Glomerular endothelial cell (primary cell): ENCODE data around the gene SRCIN1. TPM values are rescaled to one million over a fixed set of nuclear protein-coding genes. Genes with fewer than 3 reads are reported as not detected.
"Not testable (repeated sequence)": the region's sequence is repeated elsewhere in the genome, so short reads cannot be mapped to it uniquely, and the experiment has no call there.

Source experiments
- DNase-seq: peaks from one replicate; pipeline ENCODE4 v3.0.0-alpha.2; 2011; ENCODE audit warnings: low read depth, low spot score; ENCODE audit errors: extremely low read depth
- total RNA-seq: library from RNA; depleted of rRNA; stranded (reverse); fragments of >200 nt; gene quantifications from 2 replicates; pipeline ENCODE4 v1.2.3, GENCODE V29; 2015

SRCIN1 gene, protein sequence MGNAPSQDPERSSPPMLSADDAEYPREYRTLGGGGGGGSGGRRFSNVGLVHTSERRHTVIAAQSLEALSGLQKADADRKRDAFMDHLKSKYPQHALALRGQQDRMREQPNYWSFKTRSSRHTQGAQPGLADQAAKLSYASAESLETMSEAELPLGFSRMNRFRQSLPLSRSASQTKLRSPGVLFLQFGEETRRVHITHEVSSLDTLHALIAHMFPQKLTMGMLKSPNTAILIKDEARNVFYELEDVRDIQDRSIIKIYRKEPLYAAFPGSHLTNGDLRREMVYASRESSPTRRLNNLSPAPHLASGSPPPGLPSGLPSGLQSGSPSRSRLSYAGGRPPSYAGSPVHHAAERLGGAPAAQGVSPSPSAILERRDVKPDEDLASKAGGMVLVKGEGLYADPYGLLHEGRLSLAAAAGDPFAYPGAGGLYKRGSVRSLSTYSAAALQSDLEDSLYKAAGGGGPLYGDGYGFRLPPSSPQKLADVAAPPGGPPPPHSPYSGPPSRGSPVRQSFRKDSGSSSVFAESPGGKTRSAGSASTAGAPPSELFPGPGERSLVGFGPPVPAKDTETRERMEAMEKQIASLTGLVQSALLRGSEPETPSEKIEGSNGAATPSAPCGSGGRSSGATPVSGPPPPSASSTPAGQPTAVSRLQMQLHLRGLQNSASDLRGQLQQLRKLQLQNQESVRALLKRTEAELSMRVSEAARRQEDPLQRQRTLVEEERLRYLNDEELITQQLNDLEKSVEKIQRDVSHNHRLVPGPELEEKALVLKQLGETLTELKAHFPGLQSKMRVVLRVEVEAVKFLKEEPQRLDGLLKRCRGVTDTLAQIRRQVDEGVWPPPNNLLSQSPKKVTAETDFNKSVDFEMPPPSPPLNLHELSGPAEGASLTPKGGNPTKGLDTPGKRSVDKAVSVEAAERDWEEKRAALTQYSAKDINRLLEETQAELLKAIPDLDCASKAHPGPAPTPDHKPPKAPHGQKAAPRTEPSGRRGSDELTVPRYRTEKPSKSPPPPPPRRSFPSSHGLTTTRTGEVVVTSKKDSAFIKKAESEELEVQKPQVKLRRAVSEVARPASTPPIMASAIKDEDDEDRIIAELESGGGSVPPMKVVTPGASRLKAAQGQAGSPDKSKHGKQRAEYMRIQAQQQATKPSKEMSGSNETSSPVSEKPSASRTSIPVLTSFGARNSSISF
- 0.19 TPM in 1 of 2 replicates, not detected in the other for total RNA-seq

DNA sequence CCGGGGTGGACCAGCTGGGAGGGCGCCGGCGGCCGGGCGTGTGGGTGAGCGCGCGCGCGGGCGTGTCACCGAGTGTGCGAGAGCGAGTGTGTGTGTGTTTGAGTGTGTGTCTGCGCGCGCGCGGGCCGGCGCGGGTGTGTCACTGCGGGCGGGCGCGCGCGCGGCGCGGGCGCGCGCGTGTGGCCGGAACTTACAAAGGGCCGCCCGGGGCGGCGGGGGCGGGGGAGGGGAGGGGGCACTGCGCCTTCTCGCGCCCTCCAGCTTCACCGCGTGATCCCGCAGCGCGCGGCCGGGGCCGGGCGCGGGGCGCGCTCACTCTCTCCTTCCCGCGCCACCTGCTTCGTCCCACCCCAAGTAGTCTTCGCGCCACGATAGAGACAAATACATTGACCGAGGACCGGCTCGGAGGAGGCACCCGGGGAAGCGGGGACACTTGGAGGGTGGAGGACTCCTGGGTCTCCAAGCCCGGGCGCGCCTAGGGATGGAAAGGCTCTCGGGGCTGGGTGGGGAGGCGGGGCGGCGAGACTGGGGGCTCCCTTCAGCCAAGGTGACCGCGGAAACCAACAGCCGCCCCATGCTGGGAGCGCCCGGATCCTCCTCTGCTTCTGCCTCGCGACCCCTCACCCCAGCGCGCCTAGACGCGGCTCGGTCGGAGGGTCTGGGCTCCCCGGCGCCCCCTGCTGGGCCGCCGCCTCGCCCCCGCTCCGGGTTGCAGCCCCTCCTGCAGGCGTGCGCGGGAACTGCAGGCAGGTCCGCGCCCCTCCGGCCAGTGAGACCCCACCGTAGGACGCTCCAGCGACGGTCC lies at the start of gene SRCIN1:
Gene SRCIN1 (minus strand): TSS at position 112 of the 805 bp plus-strand sequence. CDS start 247 bp downstream, outside the sequence.
- DNase-seq: no peak

DNA sequence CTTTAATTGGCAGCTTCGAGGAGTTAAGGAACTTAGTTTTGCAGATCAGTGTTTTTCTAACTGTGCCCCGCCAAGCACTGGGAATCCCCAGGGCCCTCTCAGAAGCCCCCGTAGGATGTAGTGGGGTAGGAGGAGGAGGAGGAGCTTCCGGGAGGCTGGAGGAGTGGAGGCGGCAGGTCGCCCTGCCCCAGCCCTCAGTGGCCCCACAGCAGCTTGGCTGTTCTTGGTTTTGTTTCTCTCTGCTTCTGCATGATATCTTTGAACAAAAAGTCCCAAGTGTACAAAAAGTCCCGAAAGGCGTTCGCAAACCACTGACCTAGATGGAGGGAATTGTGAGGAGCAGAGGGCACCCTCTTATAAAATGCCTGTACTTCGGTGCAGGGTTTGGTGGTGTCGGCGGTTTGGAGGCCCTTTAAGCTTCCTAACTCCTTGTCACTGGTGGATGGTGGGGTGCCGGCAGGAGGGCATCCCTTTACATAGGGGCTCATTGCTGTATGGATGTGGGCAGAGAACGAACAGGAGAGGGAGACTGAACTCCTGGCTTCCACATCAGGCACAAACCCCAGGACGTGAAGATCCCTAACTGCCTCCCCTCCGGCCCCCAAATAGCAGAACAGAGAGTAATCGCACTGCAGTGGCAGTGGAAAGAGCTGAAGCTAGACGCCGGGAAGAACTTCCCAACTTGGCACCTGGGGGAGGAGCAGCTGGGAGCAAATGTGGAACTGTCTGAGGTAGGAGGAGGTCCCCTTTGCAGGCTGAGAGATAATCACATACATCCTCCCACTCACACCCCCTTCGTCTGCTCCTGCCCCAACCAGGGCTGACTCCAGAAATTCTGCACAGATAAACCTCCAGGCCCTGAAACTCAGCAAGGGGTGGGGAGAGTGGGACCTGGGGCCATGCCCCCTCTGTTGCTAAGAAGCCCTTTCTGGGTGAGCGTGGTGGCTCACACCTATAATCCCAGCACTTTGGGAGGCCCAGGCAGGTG lies 49.0 kb upstream of the SRCIN1 start:
- DNase-seq: no peak

DNA sequence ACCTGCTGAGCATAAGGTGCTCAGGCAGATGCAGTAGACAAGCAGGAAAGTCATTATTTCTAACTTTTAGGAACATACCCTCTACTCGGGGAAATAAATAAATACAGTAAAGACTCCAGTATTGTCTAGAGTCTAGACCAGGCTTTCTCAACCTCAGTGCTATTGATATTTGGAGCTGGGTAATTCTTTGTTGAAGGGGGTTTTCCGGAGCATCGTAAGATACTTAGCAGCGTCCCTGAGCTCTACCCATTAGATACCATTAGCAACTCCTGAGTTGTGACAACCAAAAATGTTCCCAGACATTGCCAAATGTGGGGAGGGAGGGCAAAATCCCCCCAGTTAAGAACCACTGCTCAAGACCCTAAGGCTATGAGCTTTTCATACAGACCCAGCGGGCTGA lies 47.9 kb upstream of the SRCIN1 start:
- no peak for DNase-seq

DNA sequence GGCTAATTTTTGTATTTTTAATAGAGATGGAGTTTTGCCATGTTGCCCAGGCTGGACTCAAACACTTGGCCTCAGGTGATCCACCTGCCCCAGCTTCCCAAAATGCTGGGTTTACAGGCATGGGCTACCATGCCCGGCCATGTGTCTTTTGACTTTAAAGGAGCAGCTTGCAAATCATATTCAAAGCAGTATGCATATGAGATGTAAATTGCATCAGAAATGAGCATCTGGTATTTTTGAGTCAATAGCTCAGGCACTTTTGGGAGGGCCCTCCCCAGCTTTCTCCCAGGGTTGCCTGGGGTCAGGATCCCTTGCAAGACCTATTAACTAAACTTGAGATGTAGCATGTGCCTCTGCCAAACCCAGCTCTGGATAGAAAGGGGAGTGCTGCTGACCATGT lies 47.5 kb upstream of the SRCIN1 start:
- DNase-seq: no peak

DNA sequence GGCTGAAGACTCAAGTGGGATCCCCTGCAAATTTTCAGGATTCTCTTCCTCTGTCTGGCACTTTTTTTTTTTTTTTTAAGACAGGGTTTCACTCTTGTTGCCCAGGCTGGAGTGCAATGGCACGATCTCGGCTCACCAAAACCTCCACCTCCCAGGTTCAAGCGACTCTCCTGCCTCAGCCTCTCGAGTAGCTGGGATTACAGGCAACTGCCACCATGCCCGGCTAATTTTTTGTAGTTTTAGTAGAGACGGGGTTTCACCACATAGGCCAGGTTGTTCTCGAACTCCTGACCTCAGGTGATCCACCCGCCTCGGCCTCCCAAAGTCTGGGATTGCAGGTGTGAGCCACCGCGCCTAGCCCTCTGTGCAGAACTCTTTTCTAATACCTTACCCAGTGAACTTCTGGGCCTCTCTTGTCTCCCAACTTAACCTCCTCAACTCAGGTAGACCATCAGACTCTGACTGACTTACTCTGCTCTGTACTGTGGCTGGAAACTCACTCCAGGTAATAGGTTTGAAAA lies 45.0 kb upstream of the SRCIN1 start:
- not testable (repeated sequence) for DNase-seq

DNA sequence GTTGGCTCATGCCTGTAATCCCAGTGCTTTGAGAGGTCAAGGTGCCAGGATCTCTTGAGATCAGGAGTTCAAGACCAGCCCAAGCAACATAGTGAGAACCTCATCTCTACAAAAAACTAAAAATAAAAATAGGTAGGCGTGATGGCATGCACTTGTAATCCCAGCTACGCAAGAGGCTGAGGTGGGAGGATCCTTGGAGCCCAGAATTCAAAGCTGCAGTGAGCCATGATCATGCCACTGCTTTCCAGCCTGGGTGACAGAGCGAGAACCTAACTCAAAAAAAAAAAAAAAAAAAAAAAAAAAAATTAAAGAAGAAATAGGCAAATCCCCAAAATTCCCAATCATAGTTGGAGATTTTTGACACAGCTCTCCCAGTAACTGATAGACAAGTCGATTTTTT lies 32.2 kb upstream of the SRCIN1 start:
- no peak for DNase-seq

DNA sequence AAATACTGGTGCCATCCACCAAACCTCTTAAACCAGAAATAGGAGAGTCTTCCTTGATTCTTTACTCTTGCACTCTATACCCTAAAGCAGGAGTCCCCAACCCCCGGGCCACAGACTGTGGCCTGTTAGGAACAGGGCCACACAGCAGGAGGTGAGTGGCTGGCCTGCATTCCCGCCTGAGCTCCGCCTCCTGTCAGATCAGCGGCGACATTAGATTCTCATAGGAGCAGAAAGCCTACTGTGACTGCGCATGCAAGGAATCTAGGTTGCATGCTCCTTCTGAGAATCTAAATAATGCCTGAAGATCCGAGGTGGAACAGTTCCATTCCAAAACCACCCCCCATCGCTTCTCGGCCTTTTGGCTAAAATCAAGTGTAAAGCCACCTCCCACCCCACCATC lies 30.3 kb upstream of the SRCIN1 start:
- no peak for DNase-seq

DNA sequence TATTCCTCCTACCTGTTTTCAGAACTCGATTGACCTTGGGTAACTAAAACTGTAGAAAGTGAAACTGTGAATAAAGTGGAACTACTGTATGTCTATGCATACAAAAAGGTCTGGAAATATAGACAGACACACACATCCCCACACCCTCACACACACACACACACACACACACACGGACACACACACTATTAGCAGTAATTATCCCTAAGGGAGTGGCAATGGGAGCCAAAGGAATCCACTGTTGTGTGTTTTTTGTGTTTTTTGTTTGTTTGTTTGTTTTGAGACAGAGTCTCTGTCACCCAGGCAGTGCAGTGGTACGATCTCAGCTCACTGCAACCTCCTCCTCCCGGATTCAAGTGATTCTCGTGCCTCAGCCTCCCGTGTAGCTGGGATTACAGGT lies 26.6 kb upstream of the SRCIN1 start:
- DNase-seq: no peak

DNA sequence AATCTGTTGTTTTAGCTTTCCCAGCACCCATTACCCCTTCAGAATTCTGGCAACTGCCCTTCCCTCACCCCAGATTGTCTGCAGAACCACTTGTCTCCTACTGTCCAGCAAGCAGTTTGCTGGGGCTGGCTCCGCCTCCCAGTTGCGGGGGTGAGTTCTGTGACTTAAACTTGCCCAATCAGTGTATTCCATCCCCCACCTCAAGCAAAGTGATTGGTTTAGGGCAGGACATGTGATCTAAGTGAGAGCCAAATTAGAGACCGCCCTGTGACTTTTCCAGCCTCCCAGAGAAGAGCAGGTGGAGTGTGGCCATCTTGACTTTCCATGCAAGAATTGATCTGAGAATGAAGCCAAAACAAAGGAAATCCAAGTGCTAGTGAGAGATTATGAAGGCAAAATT lies 22.7 kb upstream of the SRCIN1 start:
- DNase-seq: no peak

DNA sequence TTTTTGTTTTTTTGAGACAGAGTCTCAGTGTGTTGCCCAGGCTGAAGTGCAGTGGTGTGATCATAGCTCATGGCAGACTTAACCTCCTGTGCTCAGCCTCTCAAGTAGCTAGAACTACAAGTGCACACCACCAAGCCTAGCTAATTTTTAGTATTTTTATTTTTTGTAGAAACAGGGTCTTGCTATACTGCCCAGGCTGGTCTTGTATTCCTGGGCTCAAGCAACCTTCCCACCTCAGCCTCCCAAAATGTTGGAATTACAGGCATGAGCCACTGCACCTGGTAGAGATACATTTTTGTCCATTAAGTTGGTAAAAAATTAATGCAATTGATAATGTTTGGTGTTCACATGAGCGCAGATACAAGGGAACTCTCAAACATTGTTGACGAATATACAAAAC lies 22.2 kb upstream of the SRCIN1 start:
- DNase-seq: no peak

DNA sequence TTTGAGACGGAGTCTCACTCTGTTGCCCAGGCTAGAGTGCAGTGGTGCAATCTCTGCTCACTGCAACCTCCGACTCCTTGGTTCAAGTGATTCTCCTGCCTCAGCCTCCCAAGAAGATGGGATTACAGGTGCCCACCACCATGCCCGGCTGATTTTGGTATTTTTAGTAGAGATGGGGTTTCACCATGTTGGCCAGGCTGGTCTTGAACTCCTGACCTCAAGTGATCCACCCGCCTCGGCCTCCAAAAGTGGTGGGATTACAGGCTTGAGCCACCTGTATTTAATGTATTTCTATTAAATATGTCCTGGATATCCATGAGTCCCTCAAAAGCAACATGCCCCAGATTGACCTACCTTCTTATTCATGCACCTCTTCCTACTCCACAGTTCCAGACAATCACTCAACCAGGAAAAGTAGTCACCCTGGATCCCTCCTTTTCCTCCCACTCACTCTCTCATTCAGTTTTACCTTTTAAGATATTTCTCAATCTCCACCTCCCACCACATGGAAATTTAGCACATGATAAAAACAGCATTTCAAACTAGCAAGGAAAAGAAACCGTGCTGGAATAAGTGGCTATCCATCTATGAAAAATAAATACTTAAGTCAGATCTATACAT lies 21.0 kb upstream of the SRCIN1 start:
- not testable (repeated sequence) for DNase-seq

DNA sequence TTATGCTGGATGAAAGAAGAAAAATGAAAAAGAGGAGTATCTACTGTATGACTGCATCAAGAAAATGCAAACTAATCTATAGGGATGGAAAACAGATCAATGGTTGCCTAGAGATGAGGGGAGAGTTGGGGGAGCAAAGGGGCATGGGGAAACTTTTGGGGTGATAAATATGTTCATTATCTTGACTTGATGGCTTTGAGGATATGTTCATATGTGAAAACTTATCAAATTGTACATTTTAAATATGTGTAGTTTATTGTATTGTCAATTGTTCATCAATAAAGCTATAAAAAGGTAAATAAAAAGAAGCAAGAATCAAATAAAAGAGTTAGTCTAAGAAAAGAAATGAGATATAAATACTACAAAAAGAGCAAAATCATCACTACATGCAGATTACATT lies 19.7 kb upstream of the SRCIN1 start:
- no peak for DNase-seq

DNA sequence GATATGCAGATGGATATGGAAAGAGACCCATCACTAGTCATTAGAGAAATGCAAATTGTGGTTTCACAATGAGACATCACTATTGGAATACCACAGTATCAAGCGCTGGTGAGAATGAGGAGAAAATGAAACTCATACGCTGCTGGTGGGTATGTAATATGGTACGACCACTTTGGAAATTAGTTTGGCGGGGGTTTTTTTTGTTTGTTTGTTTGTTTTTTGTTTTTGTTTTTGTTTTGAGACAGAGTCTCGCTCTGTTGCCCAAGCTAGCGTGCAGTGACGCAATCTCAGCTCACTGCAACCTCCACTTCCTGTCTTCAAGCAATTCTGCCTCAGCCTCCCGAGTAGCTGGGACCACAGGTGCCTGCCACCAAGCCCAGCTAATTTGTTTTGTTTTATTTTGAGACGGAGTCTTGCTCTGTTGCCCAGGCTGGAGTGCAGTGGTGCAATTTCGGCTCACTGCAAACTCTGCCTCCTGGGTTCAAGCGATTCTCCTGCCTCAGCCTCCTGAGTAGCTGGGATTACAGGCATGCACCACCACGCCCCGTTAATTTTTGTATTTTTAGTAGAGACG lies 19.1 kb upstream of the SRCIN1 start:
- not testable (repeated sequence) for DNase-seq

DNA sequence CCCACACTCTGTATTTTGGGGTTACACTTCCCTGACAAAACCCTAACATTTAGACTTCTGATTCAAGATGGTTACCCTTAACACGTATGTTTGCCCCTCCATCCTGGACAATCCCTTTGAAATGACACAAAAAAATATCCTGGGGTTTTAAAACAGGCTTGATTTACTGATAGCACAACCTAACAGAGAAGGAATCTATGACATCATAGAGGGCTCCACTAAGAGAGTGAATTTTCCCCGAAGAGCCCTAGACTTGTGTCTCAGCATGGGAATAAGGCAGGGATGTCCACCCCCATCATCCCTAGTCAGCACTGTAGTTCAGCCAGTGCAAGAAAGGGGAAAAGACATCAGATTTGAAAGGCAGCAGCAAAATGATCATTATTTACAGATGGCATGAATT lies 15.8 kb upstream of the SRCIN1 start:
- DNase-seq: no peak

DNA sequence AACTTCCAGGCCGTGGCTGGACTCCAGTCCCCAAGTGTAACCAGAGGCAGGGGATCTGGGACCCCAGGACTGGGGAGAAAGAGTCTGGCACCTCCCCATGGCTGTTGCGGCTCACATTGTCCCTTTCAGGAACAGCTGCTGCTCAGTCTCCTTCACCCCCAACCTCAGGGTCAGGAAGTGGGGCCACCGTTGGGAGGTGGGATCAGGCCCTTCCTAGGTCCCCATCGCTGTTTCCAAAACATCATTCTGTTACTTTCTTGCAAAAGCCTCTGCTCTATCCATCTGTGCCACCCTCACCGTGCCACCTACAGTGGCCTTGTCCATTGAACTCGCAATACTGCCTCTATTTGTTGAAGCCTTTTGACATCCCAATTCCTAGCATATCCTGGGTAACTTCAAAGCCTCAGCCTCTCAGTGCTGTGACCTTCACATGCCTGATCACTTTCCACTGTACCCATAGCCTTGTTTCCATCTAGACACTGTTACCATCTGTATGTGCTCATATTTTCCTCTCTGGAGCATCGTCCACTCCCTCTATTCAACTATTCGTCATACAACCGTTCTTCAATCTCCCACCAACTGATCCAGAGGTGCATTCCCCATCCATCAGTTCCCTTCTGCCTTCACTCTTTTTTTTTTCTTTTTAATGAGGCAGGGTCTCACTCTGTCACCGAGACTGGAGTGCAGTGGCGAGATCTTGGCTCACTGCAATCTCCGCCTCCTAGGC lies 15.0 kb upstream of the SRCIN1 start:
- no peak for DNase-seq

DNA sequence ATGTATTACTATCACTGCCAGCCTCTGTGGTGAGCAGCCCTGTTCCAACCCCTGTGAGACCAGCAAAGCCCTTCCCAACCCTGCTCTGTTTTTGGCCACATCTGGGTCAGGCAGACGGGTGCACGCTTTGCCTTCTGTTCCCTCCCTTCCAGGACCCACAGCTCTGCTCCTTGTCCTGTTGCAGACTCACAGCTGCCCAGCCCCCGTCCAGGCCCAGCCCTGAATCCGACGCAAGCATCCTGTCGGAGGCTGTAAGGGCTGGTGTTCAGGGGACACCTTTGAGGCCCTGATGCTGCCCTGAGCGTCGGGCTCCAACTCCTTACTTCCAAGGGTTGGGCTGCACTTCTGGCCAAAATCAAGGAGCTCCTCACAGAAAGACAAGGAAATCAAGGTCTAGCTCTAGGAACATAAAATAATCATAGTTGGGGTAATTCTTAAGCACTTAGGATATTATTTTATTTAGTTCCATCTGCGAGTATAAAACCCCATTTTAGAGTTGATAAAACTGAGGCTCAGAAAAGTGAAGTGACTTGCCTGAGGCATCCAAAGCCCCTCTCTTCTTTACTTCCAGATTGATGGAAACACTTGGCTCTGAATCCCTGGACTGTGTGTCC lies 14.3 kb upstream of the SRCIN1 start:
- no peak for DNase-seq

DNA sequence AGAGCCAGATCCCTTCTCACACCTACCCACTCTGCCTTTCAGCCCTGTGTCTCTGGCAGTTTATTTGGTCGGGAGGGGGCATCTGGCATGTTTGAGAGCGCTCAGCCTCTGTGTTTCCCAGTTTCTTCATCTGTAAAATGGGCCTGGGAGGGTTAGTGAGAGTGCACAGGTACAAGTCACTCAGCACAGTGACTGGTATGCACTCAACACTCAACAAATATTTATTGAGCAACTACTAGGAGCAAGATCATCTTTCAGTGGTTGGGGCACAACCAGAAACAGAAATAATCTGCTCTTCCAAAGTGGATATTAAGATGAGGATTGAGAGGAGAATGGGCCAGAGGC lies 13.7 kb upstream of the SRCIN1 start:
- no peak for DNase-seq
